H1 (cell line): ENCODE measurements around the gene TSPAN9. TPM values are rescaled to one million over a fixed set of nuclear protein-coding genes. Genes with fewer than 3 reads are reported as not detected.

Experiments
- CTCF ChIA-PET: fragments of 300-600 bp; sonication (Branson Sonifier 250); formaldehyde crosslinking; loops from one replicate; lab custom pipeline; 2021; ENCODE audit not compliant: partially characterized antibody; lab: Charles Lee
- POLR2A ChIA-PET: fragments of 300-600 bp; sonication (Branson Sonifier 250); formaldehyde crosslinking; loops from one replicate; lab custom pipeline; 2021; ENCODE audit warnings: inconsistent platforms; ENCODE audit not compliant: partially characterized antibody; lab: Charles Lee
- DNase-seq, 2 experiments: peaks; one replicate each; pipeline versions ENCODE4 v3.0.0 to v3.0.0-alpha.2; 2010 to 2022; ENCODE audit warnings: low spot score in 2 of 2, low read depth in 1 of 2, mixed read lengths in 1 of 2
- FAIRE-seq: peaks from 2 replicates; lab custom pipeline; 2011; peaks lifted over from hg19 to GRCh38; lab: Jason Lieb, UNC
- H2AFZ ChIP-seq: 2 replicates; pipeline ENCODE4 v1.8.1; 2012; ENCODE audit warnings: low read length, inconsistent platforms
- H2AK5ac ChIP-seq: 2 replicates; pipeline ENCODE4 v1.6.1; 2013; ENCODE audit warnings: low read depth, low read length
- H2BK120ac ChIP-seq: replicated peaks from 2 replicates; pipeline ENCODE3; 2013; ENCODE audit warnings: low read depth, low read length, inconsistent platforms
- H2BK12ac ChIP-seq: 2 replicates; pipeline ENCODE4 v1.6.1; 2013; ENCODE audit warnings: low read depth, low read length
- H2BK15ac ChIP-seq: 2 replicates; pipeline ENCODE4 v1.6.1; 2013; ENCODE audit warnings: low read length
- H2BK20ac ChIP-seq: 2 replicates; pipeline ENCODE4 v1.6.1; 2013; ENCODE audit warnings: low read length
- H2BK5ac ChIP-seq: 2 replicates; pipeline ENCODE4 v1.6.1; 2013; ENCODE audit warnings: low read depth, low read length
- H3K14ac ChIP-seq: 2 replicates; pipeline ENCODE4 v1.6.1; 2013; ENCODE audit warnings: inconsistent platforms; ENCODE audit not compliant: insufficient read length
- H3K18ac ChIP-seq: 2 replicates; pipeline ENCODE4 v1.6.1; 2013; ENCODE audit warnings: low read length; ENCODE audit errors: extremely low read depth
- H3K23ac ChIP-seq: 2 replicates; pipeline ENCODE4 v1.6.1; 2013; ENCODE audit warnings: inconsistent platforms; ENCODE audit not compliant: insufficient read length
- H3K23me2 ChIP-seq: 2 replicates; pipeline ENCODE4 v1.6.1; 2013; ENCODE audit warnings: low read depth, low read length
- H3K27ac ChIP-seq: 2 replicates; pipeline ENCODE4 v1.6.1; 2011; ENCODE audit warnings: low read depth, low read length, inconsistent platforms
- H3K27me3 ChIP-seq, 4 experiments: replicated peaks in 1 of 4; 1 replicate in 1 of 4; 2 replicates in 3 of 4; pipeline versions ENCODE4 v1.6.1 to v1.8.1; 2011 to 2013; ENCODE audit warnings: low read length in 3 of 4, mild to moderate bottlenecking in 3 of 4, inconsistent platforms in 2 of 4, mixed read lengths in 2 of 4, moderate library complexity in 1 of 4; ENCODE audit not compliant: control insufficient read depth in 3 of 4, insufficient read depth in 3 of 4; ENCODE audit errors: extremely low read depth in 1 of 4
- H3K36me3 ChIP-seq, 4 experiments: 2 replicates each; pipeline versions ENCODE4 v1.6.1 to v1.8.1; 2011 to 2013; ENCODE audit warnings: mild to moderate bottlenecking in 4 of 4, low read length in 3 of 4, moderate library complexity in 2 of 4, control low read depth in 1 of 4, inconsistent platforms in 1 of 4; ENCODE audit not compliant: insufficient read depth in 4 of 4, control insufficient read depth in 2 of 4
- H3K4ac ChIP-seq: replicated peaks from 2 replicates; pipeline ENCODE3; 2013; ENCODE audit warnings: low read length, low read depth, mixed read lengths, inconsistent platforms; ENCODE audit not compliant: insufficient read length
- H3K4me1 ChIP-seq, 4 experiments: replicated peaks in 1 of 4; 1 replicate in 1 of 4; 2 replicates in 3 of 4; pipeline versions ENCODE4 v1.6.1 to v1.8.1; 2011 to 2013; ENCODE audit warnings: low read length in 3 of 4, inconsistent platforms in 2 of 4, mixed read lengths in 1 of 4; ENCODE audit not compliant: insufficient read depth in 4 of 4, control insufficient read depth in 3 of 4
- H3K4me2 ChIP-seq, 2 experiments: 2 replicates each; pipeline versions ENCODE4 v1.6.1 to v1.8.1; 2011 to 2013; ENCODE audit warnings: low read depth in 2 of 2, low read length in 2 of 2, control low read depth in 1 of 2, inconsistent platforms in 1 of 2, mild to moderate bottlenecking in 1 of 2; ENCODE audit not compliant: insufficient read depth in 1 of 2
- H3K4me3 ChIP-seq, 4 experiments: fragments of 200-600, 300-600 bp in 1 of 4; sonication (generic), shearing (Covaris generic), sonication (Bioruptor Twin) in 1 of 4; 2 replicates each; pipeline versions ENCODE4 v1.5.1 to v1.8.1; 2011 to 2016; ENCODE audit warnings: low read length in 4 of 4, low read depth in 3 of 4, control low read depth in 2 of 4, inconsistent platforms in 2 of 4, mild to moderate bottlenecking in 2 of 4, mixed read lengths in 1 of 4, moderate library complexity in 1 of 4; ENCODE audit not compliant: insufficient read depth in 2 of 4; ENCODE audit errors: extremely low read depth in 1 of 4
- H3K56ac ChIP-seq: replicated peaks from 2 replicates; pipeline ENCODE3; 2013; ENCODE audit warnings: low read depth, mild to moderate bottlenecking, mixed read lengths, low read length, inconsistent platforms; ENCODE audit not compliant: insufficient read length
- H3K79me1 ChIP-seq: 2 replicates; pipeline ENCODE4 v1.6.1; 2013; ENCODE audit warnings: low read depth, low read length, control low read depth
- H3K79me2 ChIP-seq, 2 experiments: 2 replicates each; pipeline versions ENCODE4 v1.6.1 to v1.8.1; 2012 to 2013; ENCODE audit warnings: low read length in 2 of 2, mild to moderate bottlenecking in 2 of 2, inconsistent platforms in 1 of 2; ENCODE audit not compliant: insufficient read depth in 2 of 2, control insufficient read depth in 1 of 2
- H3K9ac ChIP-seq, 4 experiments: replicated peaks in 1 of 4; 1 replicate in 1 of 4; 2 replicates in 3 of 4; pipeline versions ENCODE4 v1.6.1 to v1.8.1; 2011 to 2013; ENCODE audit warnings: low read depth in 3 of 4, low read length in 3 of 4, control low read depth in 2 of 4, mild to moderate bottlenecking in 2 of 4, moderate library complexity in 2 of 4, inconsistent platforms in 1 of 4; ENCODE audit errors: extremely low read depth in 1 of 4
- H3K9me3 ChIP-seq, 2 experiments: 2 replicates each; pipeline versions ENCODE4 v1.6.1 to v1.8.1; 2012 to 2013; ENCODE audit warnings: mild to moderate bottlenecking in 2 of 2, moderate library complexity in 2 of 2, control low read depth in 1 of 2, inconsistent platforms in 1 of 2, low read depth in 1 of 2, low read length in 1 of 2, mixed read lengths in 1 of 2; ENCODE audit not compliant: insufficient read depth in 2 of 2
- H4K20me1 ChIP-seq, 2 experiments: replicated peaks in 1 of 2; 2 replicates each; pipeline versions ENCODE3 to v1.8.1; 2011 to 2013; ENCODE audit warnings: inconsistent platforms in 2 of 2, low read length in 2 of 2, mild to moderate bottlenecking in 1 of 2; ENCODE audit not compliant: insufficient read depth in 2 of 2, control insufficient read depth in 1 of 2
- H4K5ac ChIP-seq: 2 replicates; pipeline ENCODE4 v1.6.1; 2013; ENCODE audit warnings: low read length, low read depth, mixed read lengths, inconsistent platforms; ENCODE audit not compliant: insufficient read length
- H4K8ac ChIP-seq: 2 replicates; pipeline ENCODE4 v1.8.0; 2013; ENCODE audit warnings: mild to moderate bottlenecking, moderate library complexity, low read length, inconsistent platforms; ENCODE audit not compliant: insufficient read depth; ENCODE audit errors: extremely low read depth
- H4K91ac ChIP-seq: replicated peaks from 2 replicates; pipeline ENCODE3; 2013; ENCODE audit warnings: low read length, mixed read lengths, inconsistent platforms; ENCODE audit not compliant: insufficient read length
- BRCA1 ChIP-seq: IDR thresholded peaks from 2 replicates; pipeline ENCODE4 v1.6.1; 2012; ENCODE audit warnings: low read depth, low read length, improper control_type of control experiment
- CHD1 ChIP-seq: IDR thresholded peaks from 2 replicates; pipeline ENCODE4 v1.6.1; 2012; ENCODE audit warnings: low read depth, low read length, improper control_type of control experiment
- JUND ChIP-seq: IDR thresholded peaks from 2 replicates; pipeline ENCODE4 v1.6.1; 2011; ENCODE audit warnings: mild to moderate bottlenecking, improper control_type of control experiment, low read length
- KDM5A ChIP-seq: fragments of 200-600 bp; IDR thresholded peaks from 2 replicates; pipeline ENCODE4 v1.7.1; 2012; ENCODE audit warnings: mild to moderate bottlenecking, low read length, inconsistent platforms, mixed read lengths
- POLR2A ChIP-seq, 2 experiments: IDR thresholded peaks; 1 replicate in 1 of 2; 2 replicates in 1 of 2; pipeline ENCODE4 v1.6.1; 2011; ENCODE audit warnings: low read depth in 2 of 2, low read length in 2 of 2, mild to moderate bottlenecking in 2 of 2; ENCODE audit errors: control extremely low read depth in 1 of 2
- POU5F1 ChIP-seq: IDR thresholded peaks from 2 replicates; pipeline ENCODE4 v1.6.1; 2011; ENCODE audit warnings: low read depth, mild to moderate bottlenecking, low read length, moderate library complexity
- RXRA ChIP-seq: IDR thresholded peaks from 2 replicates; pipeline ENCODE4 v1.6.1; 2011; ENCODE audit warnings: low read depth, mild to moderate bottlenecking, low read length, moderate library complexity; ENCODE audit not compliant: insufficient read depth
- SIX5 ChIP-seq: IDR thresholded peaks from 2 replicates; pipeline ENCODE4 v1.6.1; 2011; ENCODE audit warnings: mild to moderate bottlenecking, low read depth, low read length
- WGBS, 2 experiments: shearing (Covaris generic) in 1 of 2; methylation state at CpG; one replicate each; pipeline versions ENCODE4 v1.1.6 to v1.1.7; 2013 to 2015; ENCODE audit warnings: low lambda C conversion rate in 2 of 2, mixed read lengths in 2 of 2, inconsistent platforms in 1 of 2, low coverage in 1 of 2, missing lambda C conversion rate in 1 of 2; ENCODE audit not compliant: insufficient replicate concordance in 2 of 2, insufficient coverage in 1 of 2, insufficient read length in 1 of 2; ENCODE audit errors: extremely low coverage in 1 of 2, missing lambda C conversion rate in 1 of 2; 5-methylcytosine and 5-hydroxymethylcytosine counted together
- polyA plus RNA-seq, 7 experiments: library from polyadenylated mRNA; depleted of rRNA in 3 of 7; stranded (reverse) in 5 of 7; unstranded in 2 of 7; fragments of >200 nt in 5 of 7; fragments of 200-250 nt in 2 of 7; gene quantifications; 1 replicate in 5 of 7; 2 replicates in 1 of 7; 4 replicates in 1 of 7; pipeline versions ENCODE4 v1.2.1 to v1.2.3, GENCODE V29; 2011 to 2013; ENCODE audit warnings: missing spikeins in 2 of 7, mixed read lengths in 2 of 7
- total RNA-seq: library from RNA; stranded (reverse); fragmentation: NEBNext Ultra II Directional; extraction: Animal tissue kit (Norgen Biotek cat#: 25700); gene quantifications from 2 replicates; pipeline ENCODE4 v1.2.1, GENCODE V29; 2021

Gene TSPAN9
- total and polyA plus RNA-seq, 2 of the 8 experiments (the other 6 are each of a cell fraction or from before 2014, with no cell fraction given), result 11.5 to 29.1 TPM

- H2BK15ac ChIP-seq, result no peak overlapping the region
- H2BK120ac ChIP-seq, result no peak overlapping the region
- H3K23me2 ChIP-seq, result no peaks in the 10 kb centered on the region
- no peak overlapping the region for H3K56ac ChIP-seq
- DNase-seq (no peak), FAIRE-seq (no peak)
- peaks cover 14 to 35% (median 22%) of the 10 kb centered on the region in 4 experiments; a peak in 7 of 8 replicates for H3K36me3 ChIP-seq
- ChIA-PET CTCF (interaction anchor here (0.6 to 2.8 kb wide), 29 partner anchors 9 to 259 kb away, joined by 3 to 14 read pairs (median 5); partner anchors contain the start of gene TEX52), POLR2A (no interaction called here)
- no peaks in the 10 kb centered on the region for H3K79me2 ChIP-seq
- no peaks in the 10 kb centered on the region for H3K9me3 ChIP-seq
- H4K8ac ChIP-seq, result no peak overlapping the region
- no peak overlapping the region for H2BK5ac ChIP-seq
- H3K14ac ChIP-seq, result no peak overlapping the region
- H2BK12ac ChIP-seq, result no peak overlapping the region
- 85% methylated on average over 29 of the region's 29 CpGs; no CpG with 5 or more reads in 1 of the 2 experiments for WGBS, 2 experiments
- H3K4me2 ChIP-seq, result no peak overlapping the region
- H4K91ac ChIP-seq, result no peak overlapping the region
- no peak overlapping the region for H3K18ac ChIP-seq
- H3K4me3 ChIP-seq, result no peak overlapping the region
- H3K4me1 ChIP-seq, result no peaks in the 10 kb centered on the region; a peak in 2 of 7 replicates
- no peak overlapping the region for H2AFZ ChIP-seq
- H3K27me3 ChIP-seq, result no peaks in the 10 kb centered on the region
- H4K5ac ChIP-seq, result no peak overlapping the region
- H3K23ac ChIP-seq, result no peak overlapping the region
- no peak overlapping the region for H3K9ac ChIP-seq
- H3K27ac ChIP-seq, result no peak overlapping the region
- no peak overlapping the region for H2BK20ac ChIP-seq
- no peak overlapping the region for H2AK5ac ChIP-seq
- H3K79me1 ChIP-seq, result no peaks in the 10 kb centered on the region
- peaks cover 0 to 11% of the 10 kb centered on the region in 2 experiments for H4K20me1 ChIP-seq
- no peak overlapping the region for H3K4ac ChIP-seq
- TF ChIP-seq POLR2A (IDR thresholded peaks at IDR 0.05; ENCODE audit: control extremely low read depth in 1 of 2, low read depth in 2 of 2, low read length in 2 of 2), result 0 out of 3 replicates have a peak, but pooled peaks of 1 of the 2 experiments have one; percentile 6
- no peak for TF ChIP-seq RXRA
- no peak for TF ChIP-seq POU5F1
- TF ChIP-seq KDM5A, result no peak
- no peak for TF ChIP-seq BRCA1
- no peak for TF ChIP-seq SIX5
- TF ChIP-seq CHD1, result no peak
- no peak for TF ChIP-seq JUND
Observed at GRCh38 chr12:3040663-3041544, 36.3 kb upstream of the TSPAN9 start.
